Islet precursor cell (in vitro differentiated cells): ENCODE measurements around the gene TPCN2.
A peak's percentile ranks its signal among the peaks of the same experiment; 100 is the strongest.

Source experiments
- DNase-seq: peaks from one replicate; pipeline ENCODE4 v3.0.0-alpha.2; 2018

The TPCN2 gene

GRCh38 chr11:69115586-69116560 lies 67.1 kb downstream of the TPCN2 start:
- DNase-seq = no peak

GRCh38 chr11:69116671-69117070 lies 67.9 kb downstream of the TPCN2 start:
- DNase-seq = no peak

- DNase-seq = no peak
Observed at GRCh38 chr11:69119190-69119589, 70.5 kb downstream of the TPCN2 start.

DNA sequence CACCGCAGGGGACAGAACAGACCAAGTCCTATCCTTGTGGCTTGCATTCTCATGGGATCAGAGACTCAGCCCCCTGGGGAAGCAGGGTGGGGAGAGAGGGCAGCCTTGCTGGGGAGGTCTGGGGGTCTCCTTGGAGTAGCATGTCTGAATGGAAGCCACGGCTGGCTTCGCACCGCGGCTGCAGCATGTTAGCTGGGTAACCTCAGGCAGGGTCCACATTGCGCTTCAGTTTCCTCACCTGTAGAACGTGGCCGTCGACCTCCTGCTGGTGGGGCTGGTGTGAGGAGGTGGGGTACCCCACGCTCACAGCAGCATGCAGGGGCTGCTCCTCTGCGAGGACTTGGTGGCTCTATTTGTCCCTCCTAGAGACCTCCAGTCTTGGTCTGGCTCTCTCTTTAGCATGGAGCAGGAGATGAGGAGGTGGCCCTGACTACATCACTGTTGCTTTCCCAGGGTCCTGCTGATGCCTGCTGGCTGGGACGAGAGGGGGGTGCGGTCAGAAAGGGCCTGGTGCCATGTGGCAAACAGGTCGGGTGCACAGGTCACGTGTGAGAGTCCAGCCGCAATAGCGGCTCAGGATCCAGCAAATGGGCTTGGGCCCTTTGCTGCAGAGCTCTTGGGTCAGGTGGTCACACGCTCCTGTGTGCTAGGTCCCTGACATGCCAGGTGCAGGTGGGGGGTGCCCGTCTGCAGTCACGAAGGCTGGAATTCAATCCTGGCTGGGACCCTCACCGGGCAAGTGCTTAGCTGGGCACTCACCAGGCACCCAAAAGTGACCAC lies 71.6 kb downstream of the TPCN2 start:
- peak; percentile 44 for DNase-seq

- DNase-seq = peak; percentile 38
Observed at GRCh38 chr11:69121021-69121420, 72.3 kb downstream of the TPCN2 start.

GRCh38 chr11:69121621-69122325 lies 73.0 kb downstream of the TPCN2 start:
- DNase-seq = no peak

GRCh38 chr11:69122326-69122629 lies 73.5 kb downstream of the TPCN2 start:
- no peak for DNase-seq

- peak; percentile 98 for DNase-seq
Observed at GRCh38 chr11:69122630-69123431, 74.1 kb downstream of the TPCN2 start.

GRCh38 chr11:69123593-69124545 lies 75.1 kb downstream of the TPCN2 start:
- no peak for DNase-seq

DNA sequence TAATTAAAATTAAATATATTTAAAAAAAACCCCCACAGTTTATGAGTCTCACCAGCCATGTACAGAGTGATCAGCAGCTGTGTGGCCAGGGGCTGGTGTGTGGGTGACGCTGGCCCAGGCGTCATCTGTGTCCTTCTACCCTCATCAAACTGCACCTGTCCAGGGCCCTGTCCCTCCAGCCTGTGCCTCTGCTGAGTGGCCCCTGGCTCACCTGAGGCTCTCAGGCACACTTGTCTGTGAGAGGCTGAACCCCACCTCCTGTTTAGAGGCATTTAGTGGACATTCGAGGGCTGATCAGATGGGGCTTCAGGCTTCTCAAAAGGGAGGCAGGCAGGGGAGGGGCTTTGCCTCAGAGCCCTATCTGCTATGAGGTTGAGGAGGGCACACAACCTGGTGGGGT lies 77.1 kb downstream of the TPCN2 start:
- no peak for DNase-seq

DNA sequence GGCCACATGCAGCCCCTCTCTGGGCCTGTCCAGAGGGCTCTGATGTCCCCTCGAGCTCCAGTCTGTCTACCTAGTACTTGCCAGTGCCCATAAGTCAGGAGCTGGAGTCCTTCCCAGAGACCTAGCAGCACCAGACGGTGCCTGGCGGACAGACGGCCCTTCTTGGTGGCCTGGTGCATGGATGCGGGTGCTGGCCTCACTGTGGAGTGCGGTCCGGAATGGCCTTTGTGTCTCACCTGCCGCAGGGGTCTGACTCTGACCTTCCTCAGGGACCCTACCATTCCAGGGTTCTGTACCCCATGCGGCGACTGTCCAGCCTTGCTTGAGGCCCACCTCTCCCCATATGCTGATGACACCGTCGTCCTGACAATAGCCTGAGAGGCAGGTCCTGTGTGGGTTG lies 77.6 kb downstream of the TPCN2 start:
- DNase-seq = no peak

DNA sequence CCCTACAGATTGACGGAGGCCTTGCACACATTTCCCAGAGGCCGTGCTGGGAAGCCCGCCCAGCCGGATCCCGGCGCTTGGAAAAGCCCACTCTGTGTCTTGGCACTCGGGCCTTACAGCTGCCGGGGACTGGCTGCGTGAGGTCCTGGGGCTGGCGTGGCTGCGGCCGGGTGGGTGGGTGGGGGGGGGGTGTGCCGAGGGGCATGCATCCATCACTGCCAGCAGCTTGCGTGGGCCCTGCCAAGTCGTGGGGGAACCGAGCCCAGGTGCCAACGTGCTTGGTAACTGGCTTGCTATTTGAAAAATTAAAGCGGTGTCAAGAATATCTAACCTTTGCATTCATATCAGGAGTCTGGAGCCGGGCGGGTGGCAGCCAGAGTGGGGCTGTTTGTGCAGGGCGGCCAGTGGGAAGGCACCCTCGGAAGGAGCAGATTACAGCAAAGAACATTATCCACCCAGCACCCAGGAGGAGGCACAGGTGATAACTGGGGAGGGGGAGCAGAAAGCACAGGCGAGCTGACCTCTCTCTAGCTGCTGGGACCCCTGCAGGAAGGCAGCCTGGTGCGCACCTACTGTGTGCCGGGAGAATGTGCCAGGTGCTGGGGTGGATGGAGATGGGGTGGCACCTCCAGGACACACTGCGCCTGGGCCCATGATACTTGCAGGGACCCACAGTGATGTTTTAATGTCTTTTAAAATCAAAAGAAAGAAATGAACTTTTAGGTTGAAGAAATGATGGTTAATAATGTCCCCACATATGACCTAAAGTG lies 78.5 kb downstream of the TPCN2 start:
- DNase-seq = no peak

- DNase-seq = no peak
Observed at GRCh38 chr11:69127884-69128283, 79.2 kb downstream of the TPCN2 start.

GRCh38 chr11:69129053-69129452 lies 80.3 kb downstream of the TPCN2 start:
- DNase-seq = no peak

- no peak for DNase-seq
Observed at GRCh38 chr11:69129647-69130046, 80.9 kb downstream of the TPCN2 start.

GRCh38 chr11:69130654-69131053 lies 81.9 kb downstream of the TPCN2 start:
- no peak for DNase-seq

DNA sequence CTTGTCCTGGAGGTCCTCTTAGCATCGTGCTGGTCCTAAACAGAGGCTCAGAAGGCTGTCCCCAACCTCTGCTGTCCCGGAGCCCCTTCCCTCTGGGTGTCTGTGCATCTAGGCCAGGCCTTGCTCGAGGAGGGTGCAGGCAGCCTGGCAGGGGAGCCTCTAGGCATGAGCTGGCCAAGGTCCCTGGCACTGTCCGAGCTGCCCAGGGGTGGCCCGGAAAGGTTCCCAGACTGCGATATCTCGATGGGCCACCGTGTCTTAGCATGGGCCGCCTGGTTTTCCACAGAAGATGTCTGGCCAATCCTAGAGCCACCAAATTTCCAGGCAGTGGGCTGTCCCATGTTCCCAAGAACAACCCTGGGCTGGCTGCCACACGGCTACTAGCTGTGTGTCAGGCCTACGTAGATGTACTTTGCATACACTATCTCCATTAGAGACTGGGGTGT lies 82.4 kb downstream of the TPCN2 start:
- DNase-seq = no peak

GRCh38 chr11:69131644-69132300 lies 83.0 kb downstream of the TPCN2 start:
- peak; percentile 94 for DNase-seq

- DNase-seq = no peak
Observed at GRCh38 chr11:69132301-69132670, 83.6 kb downstream of the TPCN2 start.

DNA sequence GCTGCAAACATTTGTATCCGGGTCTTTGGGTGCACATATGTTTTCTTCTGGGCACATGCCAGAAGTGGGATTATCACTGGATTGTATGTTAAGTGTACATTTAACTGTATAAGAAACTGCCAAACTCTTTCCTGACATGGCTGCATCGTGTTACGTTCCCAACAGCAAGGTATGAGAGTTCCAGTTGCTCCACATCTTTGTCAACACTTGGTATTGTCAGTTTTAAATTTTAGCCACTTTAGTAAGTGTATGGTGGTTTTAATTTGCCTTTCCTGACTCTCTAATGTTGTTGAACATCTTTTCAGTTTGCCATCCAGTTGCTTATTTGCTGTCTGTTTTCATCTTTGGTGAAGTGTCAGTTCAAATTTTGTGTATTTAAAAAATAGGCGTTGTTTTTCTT lies 84.5 kb downstream of the TPCN2 start:
- DNase-seq = no peak
